Neural progenitor cell (in vitro differentiated cells): ENCODE data around the gene ZNF180.

Experiments
- EZH2 ChIP-seq: fragments of 200-600 bp; sonication (generic); IDR thresholded peaks from 2 replicates; pipeline ENCODE4 v1.6.1; 2017; ENCODE audit warnings: antibody characterized with exemption, mild to moderate bottlenecking, moderate library complexity
- TF ChIP-seq, protein P1 (sequence below): fragments of 200-600 bp; sonication (generic); IDR thresholded peaks from 2 replicates; pipeline ENCODE4 v1.5.1; 2017; ENCODE audit warnings: antibody characterized with exemption, mild to moderate bottlenecking

DNA sequence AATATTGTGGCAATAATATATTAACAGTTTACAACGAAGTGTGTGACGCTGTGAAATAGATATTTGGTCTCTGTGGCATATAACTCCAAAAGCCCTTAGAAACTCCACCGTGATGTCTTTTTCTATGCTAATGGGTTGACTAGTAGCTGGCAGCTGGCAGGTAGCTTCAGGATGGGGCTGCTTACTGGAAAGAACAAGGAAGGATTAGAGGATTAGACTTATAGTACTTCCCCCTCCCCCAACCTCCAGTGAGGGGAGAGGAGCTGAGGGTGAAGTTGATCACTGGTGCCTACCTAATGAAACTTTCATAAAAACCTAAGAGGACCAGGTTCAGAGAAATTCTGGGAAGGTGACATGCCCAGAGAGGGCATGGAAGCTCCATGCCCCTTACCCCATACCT is 61.9 kb downstream of the ZNF180 start:
- TF ChIP-seq, protein P1, sequence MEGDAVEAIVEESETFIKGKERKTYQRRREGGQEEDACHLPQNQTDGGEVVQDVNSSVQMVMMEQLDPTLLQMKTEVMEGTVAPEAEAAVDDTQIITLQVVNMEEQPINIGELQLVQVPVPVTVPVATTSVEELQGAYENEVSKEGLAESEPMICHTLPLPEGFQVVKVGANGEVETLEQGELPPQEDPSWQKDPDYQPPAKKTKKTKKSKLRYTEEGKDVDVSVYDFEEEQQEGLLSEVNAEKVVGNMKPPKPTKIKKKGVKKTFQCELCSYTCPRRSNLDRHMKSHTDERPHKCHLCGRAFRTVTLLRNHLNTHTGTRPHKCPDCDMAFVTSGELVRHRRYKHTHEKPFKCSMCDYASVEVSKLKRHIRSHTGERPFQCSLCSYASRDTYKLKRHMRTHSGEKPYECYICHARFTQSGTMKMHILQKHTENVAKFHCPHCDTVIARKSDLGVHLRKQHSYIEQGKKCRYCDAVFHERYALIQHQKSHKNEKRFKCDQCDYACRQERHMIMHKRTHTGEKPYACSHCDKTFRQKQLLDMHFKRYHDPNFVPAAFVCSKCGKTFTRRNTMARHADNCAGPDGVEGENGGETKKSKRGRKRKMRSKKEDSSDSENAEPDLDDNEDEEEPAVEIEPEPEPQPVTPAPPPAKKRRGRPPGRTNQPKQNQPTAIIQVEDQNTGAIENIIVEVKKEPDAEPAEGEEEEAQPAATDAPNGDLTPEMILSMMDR: no peak
- no peak for TF ChIP-seq EZH2
